Subcutaneous adipose tissue (tissue), 4 donors: ENCODE results near the gene GRM7. TPM values are rescaled to one million over a fixed set of nuclear protein-coding genes. Genes with fewer than 3 reads are reported as not detected.

Source experiments
- CTCF ChIP-seq: fragments of 450-650 bp; IDR thresholded peaks from one replicate; pipeline ENCODE4 v1.5.1; 2016; ENCODE audit warnings: low read depth, mild to moderate bottlenecking, control low read depth, antibody characterized with exemption, moderate library complexity
- total RNA-seq, 4 donors: library from RNA; depleted of rRNA; stranded (reverse); fragments of >200 nt; gene quantifications; one replicate each; pipeline ENCODE4 v1.1.0, GENCODE V29; 2016

The GRM7 gene
- total RNA-seq, 4 donors from 2014 or later: 0.16 to 1.2 (median 0.90) TPM

GRCh38 chr3:7637694-7638093 lies 776.8 kb downstream of the GRM7 start:
- TF ChIP-seq CTCF: no peak

- TF ChIP-seq CTCF: no peak
These were observed 777.2 kb downstream of the GRM7 start for GRCh38 chr3:7638103-7638502.

GRCh38 chr3:7640787-7641186 lies 779.9 kb downstream of the GRM7 start:
- TF ChIP-seq CTCF: no peak

GRCh38 chr3:7646851-7647250 lies 785.9 kb downstream of the GRM7 start:
- TF ChIP-seq CTCF: no peak

- no peak for TF ChIP-seq CTCF
These were observed 789.6 kb downstream of the GRM7 start for GRCh38 chr3:7650466-7650865.

GRCh38 chr3:7651274-7651673 lies 790.4 kb downstream of the GRM7 start:
- no peak for TF ChIP-seq CTCF

- no peak for TF ChIP-seq CTCF
These were observed 796.5 kb downstream of the GRM7 start for GRCh38 chr3:7657214-7658112.
